ENCODE data around the gene FCN2.

DNA sequence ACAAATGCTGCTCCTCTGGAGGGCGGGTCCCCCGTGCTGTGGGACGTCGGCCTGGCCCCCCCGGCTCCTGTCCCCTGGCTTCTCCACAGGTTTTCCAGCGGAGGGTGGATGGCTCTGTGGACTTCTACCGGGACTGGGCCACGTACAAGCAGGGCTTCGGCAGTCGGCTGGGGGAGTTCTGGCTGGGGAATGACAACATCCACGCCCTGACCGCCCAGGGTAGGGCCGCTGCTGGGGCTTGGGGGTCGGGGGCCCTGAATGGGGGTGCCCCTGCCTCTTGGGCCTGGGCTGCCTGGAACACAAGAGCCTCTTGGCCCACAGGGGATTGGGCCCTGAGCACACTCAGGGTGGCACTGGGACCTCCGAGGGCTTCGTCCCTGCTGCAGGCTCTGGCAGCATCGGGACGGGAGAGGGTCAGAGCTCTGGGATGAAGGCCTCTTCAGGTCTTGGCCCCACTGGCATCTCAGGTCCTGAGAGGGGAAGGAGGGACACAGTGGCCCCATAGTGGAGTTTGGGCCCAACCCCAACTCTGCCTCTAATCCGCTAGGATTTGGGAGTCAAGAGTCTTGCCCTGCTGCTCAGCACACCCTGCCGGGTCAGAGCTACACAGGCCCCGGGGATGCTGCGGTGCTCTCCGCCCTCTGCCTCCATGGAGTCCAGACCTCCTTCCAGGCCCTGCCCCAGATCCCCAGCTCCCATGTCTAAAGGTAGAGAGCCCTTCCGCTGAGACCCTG is 5.2 kb downstream of the FCN2 start:
- TF ChIP-seq, protein P1, sequence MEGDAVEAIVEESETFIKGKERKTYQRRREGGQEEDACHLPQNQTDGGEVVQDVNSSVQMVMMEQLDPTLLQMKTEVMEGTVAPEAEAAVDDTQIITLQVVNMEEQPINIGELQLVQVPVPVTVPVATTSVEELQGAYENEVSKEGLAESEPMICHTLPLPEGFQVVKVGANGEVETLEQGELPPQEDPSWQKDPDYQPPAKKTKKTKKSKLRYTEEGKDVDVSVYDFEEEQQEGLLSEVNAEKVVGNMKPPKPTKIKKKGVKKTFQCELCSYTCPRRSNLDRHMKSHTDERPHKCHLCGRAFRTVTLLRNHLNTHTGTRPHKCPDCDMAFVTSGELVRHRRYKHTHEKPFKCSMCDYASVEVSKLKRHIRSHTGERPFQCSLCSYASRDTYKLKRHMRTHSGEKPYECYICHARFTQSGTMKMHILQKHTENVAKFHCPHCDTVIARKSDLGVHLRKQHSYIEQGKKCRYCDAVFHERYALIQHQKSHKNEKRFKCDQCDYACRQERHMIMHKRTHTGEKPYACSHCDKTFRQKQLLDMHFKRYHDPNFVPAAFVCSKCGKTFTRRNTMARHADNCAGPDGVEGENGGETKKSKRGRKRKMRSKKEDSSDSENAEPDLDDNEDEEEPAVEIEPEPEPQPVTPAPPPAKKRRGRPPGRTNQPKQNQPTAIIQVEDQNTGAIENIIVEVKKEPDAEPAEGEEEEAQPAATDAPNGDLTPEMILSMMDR (IDR thresholded peaks at IDR 0.05 in 8 of 11, conservative IDR thresholded peaks at IDR 0.05 in 3 of 11), result no peak
- TF ChIP-seq POLR2A (IDR thresholded peaks at IDR 0.05), result no peak
- no peak for TF ChIP-seq POLR2AphosphoS5 (IDR thresholded peaks at IDR 0.05)
